Measurements from ENCODE around the gene CLEC16A.

The CLEC16A gene

DNA sequence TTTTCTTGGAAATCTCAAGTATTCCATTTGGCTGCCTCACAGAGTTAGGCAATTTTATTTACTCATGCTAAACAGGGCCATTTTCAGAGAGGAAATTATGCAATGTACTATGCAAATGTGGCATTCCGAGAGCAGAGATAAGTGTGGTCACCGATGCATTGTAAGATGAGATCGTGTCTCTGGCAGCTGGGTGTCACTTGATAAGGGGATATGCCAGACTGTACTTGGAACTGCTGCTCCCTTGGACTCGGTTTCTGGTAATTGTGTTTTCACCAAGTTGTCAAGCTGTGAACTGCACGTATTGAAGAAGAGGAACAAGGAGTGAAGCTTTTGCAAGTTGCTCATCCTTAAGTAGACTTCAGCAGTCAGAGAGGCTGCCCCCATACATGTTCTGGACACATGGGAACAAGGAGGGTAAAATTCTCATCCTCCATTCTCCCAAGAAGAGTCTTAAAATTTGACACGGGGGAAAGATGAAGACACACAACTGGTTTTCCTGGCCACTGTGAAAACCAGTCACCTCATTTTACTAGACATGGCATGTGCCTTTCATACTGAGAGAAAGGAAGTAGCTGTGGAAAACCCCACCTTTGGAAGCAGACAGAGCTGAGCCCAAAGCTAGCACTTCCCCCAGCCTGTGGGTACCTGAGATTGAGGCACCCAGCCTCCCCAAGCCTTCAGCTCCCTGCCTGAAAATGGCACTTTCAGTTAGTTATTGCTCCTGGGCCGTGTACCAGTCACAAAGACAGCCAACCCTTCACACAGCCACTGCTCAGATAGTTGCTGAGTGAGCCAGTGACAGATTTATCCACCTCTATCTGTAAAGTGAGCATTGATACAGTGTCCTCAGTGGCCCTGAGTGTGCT is 160.9 kb downstream of the CLEC16A start:
- ATAC-seq (peak; percentile 67), DNase-seq (ENCODE audit: low spot score in 2 of 2) (no peak)
- peak overlapping the region; percentile 41 for H3K4me3 Mint-ChIP-seq
- peaks cover 9% of the 10 kb centered on the region for H3K36me3 Mint-ChIP-seq
- H3K4me1 Mint-ChIP-seq = peaks cover 49% of the 10 kb centered on the region
- peak overlapping the region; percentile 88 for H3K27ac Mint-ChIP-seq
- no peaks in the 10 kb centered on the region for H3K9me3 Mint-ChIP-seq

- no peak overlapping the region for H3K27ac Mint-ChIP-seq
These were observed 162.4 kb downstream of the CLEC16A start for GRCh38 chr16:11106726-11107125.

DNA sequence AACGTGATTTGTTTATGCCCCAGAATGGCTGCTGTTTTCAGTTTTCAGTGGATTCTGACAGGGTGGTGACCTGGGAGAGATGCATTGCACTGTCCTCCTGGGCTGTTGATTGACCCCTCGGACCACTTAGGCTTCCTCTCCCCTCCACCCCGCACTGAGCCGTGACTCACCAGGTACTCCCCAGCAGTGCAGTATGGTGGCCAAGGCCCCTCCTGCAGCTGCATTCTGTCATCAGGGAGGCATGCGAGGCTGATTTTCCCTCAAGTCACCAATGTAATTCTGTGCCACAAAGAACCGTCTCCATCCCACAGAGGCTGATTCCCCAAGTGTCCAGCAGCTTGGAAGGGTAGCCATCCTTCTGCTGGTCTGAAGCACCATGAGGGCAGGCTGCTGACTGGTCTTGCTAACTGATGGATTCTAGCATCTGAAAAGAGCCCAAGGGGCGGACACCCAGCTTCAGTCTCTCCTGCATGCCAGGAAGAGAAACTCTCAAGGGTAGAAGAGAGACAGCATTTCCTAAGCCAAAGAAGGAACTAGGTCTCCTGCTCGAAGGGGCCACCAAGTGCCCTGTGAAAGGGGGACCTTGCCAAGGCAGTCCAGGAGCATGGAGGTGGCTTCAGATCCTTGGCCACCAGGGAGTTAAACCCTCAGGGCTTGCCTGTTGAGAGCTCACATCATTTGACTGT is 163.6 kb downstream of the CLEC16A start:
- ATAC-seq (no peak), DNase-seq (ENCODE audit: low spot score in 2 of 2) (no peak)
- Mint-ChIP-seq H3K36me3 (peaks cover 9% of the 10 kb centered on the region), H3K27ac (peak overlapping the region; percentile 45), H3K4me3 (no peak overlapping the region), H3K4me1 (peaks cover 36% of the 10 kb centered on the region), H3K9me3 (no peaks in the 10 kb centered on the region)

More at GRCh38 chr16:11106726-11107125, 162.4 kb downstream of the CLEC16A start:
- H3K4me3 Mint-ChIP-seq = no peak overlapping the region
- peaks cover 9% of the 10 kb centered on the region for H3K36me3 Mint-ChIP-seq
- no peak for ATAC-seq
- no peak for DNase-seq (ENCODE audit: low spot score in 2 of 2)
- peaks cover 38% of the 10 kb centered on the region for H3K4me1 Mint-ChIP-seq
- no peaks in the 10 kb centered on the region for H3K9me3 Mint-ChIP-seq

- peaks cover 37% of the 10 kb centered on the region for H3K4me1 Mint-ChIP-seq
- peaks cover 12% of the 10 kb centered on the region for H3K36me3 Mint-ChIP-seq
- no peak overlapping the region for H3K4me3 Mint-ChIP-seq
- no peak for DNase-seq (ENCODE audit: low spot score in 2 of 2)
- no peak for ATAC-seq
- H3K27ac Mint-ChIP-seq = peak overlapping the region; percentile 45
- H3K9me3 Mint-ChIP-seq = no peaks in the 10 kb centered on the region
These were observed 164.1 kb downstream of the CLEC16A start for GRCh38 chr16:11108466-11108805.

DNA sequence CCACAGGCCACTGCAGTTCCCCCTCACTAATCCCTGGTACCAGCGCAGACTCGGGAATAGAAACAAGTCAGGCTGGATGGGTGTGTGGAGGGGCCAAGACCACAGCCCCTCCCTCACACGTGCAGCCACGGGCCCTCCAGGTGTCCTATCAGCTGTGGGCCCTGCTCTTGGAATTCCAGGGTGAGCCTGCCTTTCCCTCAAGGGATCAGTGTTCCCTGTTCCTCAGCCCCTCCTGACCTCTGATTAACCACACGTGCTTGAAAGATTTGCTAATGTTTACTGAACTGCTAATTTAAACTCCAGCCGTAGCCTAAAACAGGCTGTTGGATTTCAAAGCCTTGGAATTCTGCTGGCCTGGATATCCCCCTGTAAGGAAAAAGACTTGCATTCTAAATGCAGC is 165.2 kb downstream of the CLEC16A start:
- no peak for DNase-seq (ENCODE audit: low spot score in 2 of 2)
- Mint-ChIP-seq H3K9me3 (no peaks in the 10 kb centered on the region), H3K27ac (no peak overlapping the region), H3K4me3 (no peak overlapping the region), H3K36me3 (peaks cover 15% of the 10 kb centered on the region), H3K4me1 (peaks cover 40% of the 10 kb centered on the region)
- no peak for ATAC-seq

- Mint-ChIP-seq H3K9me3 (no peaks in the 10 kb centered on the region), H3K4me3 (no peak overlapping the region), H3K36me3 (peaks cover 15% of the 10 kb centered on the region), H3K27ac (peak overlapping the region; percentile 40), H3K4me1 (peaks cover 33% of the 10 kb centered on the region)
- ATAC-seq = no peak
- DNase-seq (ENCODE audit: low spot score in 2 of 2) = no peak
These were observed 166.8 kb downstream of the CLEC16A start for GRCh38 chr16:11111150-11111549.

GRCh38 chr16:11111856-11112634 is 167.7 kb downstream of the CLEC16A start:
- no peak for ATAC-seq
- Mint-ChIP-seq H3K27ac (no peak overlapping the region), H3K4me1 (peaks cover 41% of the 10 kb centered on the region), H3K4me3 (no peak overlapping the region), H3K36me3 (peaks cover 19% of the 10 kb centered on the region), H3K9me3 (no peaks in the 10 kb centered on the region)
- DNase-seq (ENCODE audit: low spot score in 2 of 2) = no peak

GRCh38 chr16:11112723-11113348 is 168.5 kb downstream of the CLEC16A start:
- peak overlapping the region; percentile 6 for H3K27ac Mint-ChIP-seq
- H3K4me1 Mint-ChIP-seq = peaks cover 47% of the 10 kb centered on the region
- no peak for DNase-seq (ENCODE audit: low spot score in 2 of 2)
- H3K4me3 Mint-ChIP-seq = peak overlapping the region; percentile 56
- no peaks in the 10 kb centered on the region for H3K9me3 Mint-ChIP-seq
- ATAC-seq = no peak
- H3K36me3 Mint-ChIP-seq = peaks cover 20% of the 10 kb centered on the region

- H3K4me3 Mint-ChIP-seq = peak overlapping the region; percentile 56
- H3K9me3 Mint-ChIP-seq = no peaks in the 10 kb centered on the region
- peaks cover 50% of the 10 kb centered on the region for H3K4me1 Mint-ChIP-seq
- H3K27ac Mint-ChIP-seq = peak overlapping the region; percentile 87
- ATAC-seq (peak; percentile 79), DNase-seq (ENCODE audit: low spot score in 2 of 2) (no peak)
- peaks cover 13% of the 10 kb centered on the region for H3K36me3 Mint-ChIP-seq
These were observed 170.2 kb downstream of the CLEC16A start for GRCh38 chr16:11114366-11115164.

DNA sequence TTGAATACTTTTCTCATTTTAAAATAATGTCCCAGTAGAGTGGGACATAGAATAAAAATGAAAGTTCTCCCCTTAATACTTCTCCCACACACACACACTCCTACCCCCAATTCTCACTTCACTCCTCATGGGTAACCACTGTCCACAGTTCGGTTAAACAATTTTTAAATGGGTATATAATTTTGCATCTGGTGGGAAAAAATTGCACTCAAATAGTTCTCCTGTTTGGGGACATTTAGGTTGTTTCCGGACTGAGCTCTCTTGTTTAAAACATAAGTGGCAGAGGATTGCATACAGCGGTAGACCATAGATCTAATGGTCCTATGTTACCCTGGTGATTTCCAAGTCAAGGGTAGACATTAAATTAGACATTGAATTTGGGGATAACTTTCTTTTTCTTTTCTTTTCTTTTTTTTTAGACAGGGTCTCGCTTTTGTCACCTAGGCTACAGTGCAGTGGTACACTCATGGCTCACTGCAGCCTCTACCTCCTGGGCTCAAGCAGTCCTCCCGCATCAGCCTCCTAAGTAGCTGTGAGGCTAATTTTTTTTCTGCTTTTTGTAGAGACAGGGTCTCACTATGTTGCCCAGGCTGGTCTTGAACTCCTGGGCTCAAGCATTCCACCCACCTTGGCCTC is 173.3 kb downstream of the CLEC16A start:
- DNase-seq (ENCODE audit: low spot score in 2 of 2) = no peak

DNA sequence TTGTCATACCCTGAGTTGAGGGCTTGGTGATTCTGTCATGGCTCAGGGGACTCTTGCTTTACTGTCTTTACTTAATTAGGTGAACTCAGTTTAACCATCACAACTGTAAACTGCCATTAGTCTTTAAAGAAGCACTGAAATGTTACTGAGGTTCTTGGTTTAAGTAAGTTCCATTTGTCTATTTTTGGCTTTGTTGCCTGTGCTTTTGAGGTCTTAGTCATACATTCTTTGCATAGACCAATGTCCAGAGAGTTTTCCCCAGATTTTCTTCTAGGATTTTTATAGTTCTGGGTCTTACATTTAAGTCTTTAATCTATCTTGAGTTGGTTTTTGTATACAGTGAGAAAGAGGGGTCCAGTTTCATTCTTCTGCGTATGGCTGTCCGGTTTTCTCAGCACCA is 174.1 kb downstream of the CLEC16A start:
- no peak for ATAC-seq
- no peak for DNase-seq (ENCODE audit: low spot score in 2 of 2)
- H3K9me3 Mint-ChIP-seq = no peaks in the 10 kb centered on the region
- H3K4me1 Mint-ChIP-seq = peaks cover 37% of the 10 kb centered on the region
- H3K4me3 Mint-ChIP-seq = no peak overlapping the region
- H3K27ac Mint-ChIP-seq = no peak overlapping the region
- peaks cover 26% of the 10 kb centered on the region for H3K36me3 Mint-ChIP-seq

More for the DNA sequence above, 173.3 kb downstream of the CLEC16A start:
- Mint-ChIP-seq H3K4me1 (peaks cover 45% of the 10 kb centered on the region), H3K4me3 (no peak overlapping the region), H3K9me3 (no peaks in the 10 kb centered on the region), H3K27ac (peak overlapping the region; percentile 12), H3K36me3 (peaks cover 21% of the 10 kb centered on the region)
- no peak for ATAC-seq

- DNase-seq (ENCODE audit: low spot score in 2 of 2) (no peak), ATAC-seq (no peak)
- H3K27ac Mint-ChIP-seq = no peak overlapping the region
- H3K4me1 Mint-ChIP-seq = peaks cover 18% of the 10 kb centered on the region
- no peak overlapping the region for H3K4me3 Mint-ChIP-seq
- H3K36me3 Mint-ChIP-seq = peaks cover 46% of the 10 kb centered on the region
- no peaks in the 10 kb centered on the region for H3K9me3 Mint-ChIP-seq
These were observed 176.8 kb downstream of the CLEC16A start for GRCh38 chr16:11121083-11121608.

GRCh38 chr16:11121914-11122692 is 177.7 kb downstream of the CLEC16A start:
- no peak overlapping the region for H3K4me3 Mint-ChIP-seq
- H3K27ac Mint-ChIP-seq = no peak overlapping the region
- H3K4me1 Mint-ChIP-seq = peaks cover 15% of the 10 kb centered on the region
- no peaks in the 10 kb centered on the region for H3K9me3 Mint-ChIP-seq
- no peak for ATAC-seq
- DNase-seq (ENCODE audit: low spot score in 2 of 2) = no peak
- peaks cover 51% of the 10 kb centered on the region for H3K36me3 Mint-ChIP-seq
